Liver (tissue), 9 donors: ENCODE data around the gene PELI1. TPM values are rescaled to one million over a fixed set of nuclear protein-coding genes. Genes with fewer than 3 reads are reported as not detected.

Experiments used
- DNase-seq: peaks from one replicate; pipeline ENCODE4 v3.0.0-alpha.2; 2017; ENCODE audit warnings: low spot score
- H3K27ac ChIP-seq, 2 donors: one replicate each; pipeline ENCODE4 v1.7.0; 2013; ENCODE audit warnings: inconsistent platforms in 2 of 2, low read length in 2 of 2, control low read depth in 1 of 2, low read depth in 1 of 2, mild to moderate bottlenecking in 1 of 2
- H3K27me3 ChIP-seq, 4 donors: one replicate each; pipeline versions ENCODE4 v1.6.1 to v1.7.0; 2013; ENCODE audit warnings: low read length in 3 of 4, inconsistent platforms in 1 of 4, mild to moderate bottlenecking in 1 of 4, moderate library complexity in 1 of 4; ENCODE audit not compliant: control insufficient read depth in 4 of 4, insufficient read depth in 4 of 4
- H3K36me3 ChIP-seq, 4 donors: one replicate each; pipeline versions ENCODE4 v1.6.1 to v1.7.0; 2013; ENCODE audit warnings: low read length in 3 of 4, mild to moderate bottlenecking in 3 of 4, low read depth in 1 of 4, moderate library complexity in 1 of 4; ENCODE audit not compliant: control insufficient read depth in 4 of 4, insufficient read depth in 3 of 4
- H3K4me1 ChIP-seq, 4 donors: one replicate each; pipeline versions ENCODE4 v1.6.1 to v1.7.0; 2013; ENCODE audit warnings: low read length in 3 of 4, mild to moderate bottlenecking in 3 of 4, moderate library complexity in 1 of 4; ENCODE audit not compliant: control insufficient read depth in 4 of 4, insufficient read depth in 4 of 4
- H3K4me3 ChIP-seq, 3 donors: one replicate each; pipeline versions ENCODE4 v1.6.1 to v1.7.0; 2013; ENCODE audit warnings: low read length in 3 of 3, control low read depth in 1 of 3, low read depth in 1 of 3, mild to moderate bottlenecking in 1 of 3
- H3K9ac ChIP-seq, 2 donors: one replicate each; pipeline ENCODE4 v1.7.0; 2013; ENCODE audit warnings: low read length in 2 of 2, mild to moderate bottlenecking in 2 of 2, moderate library complexity in 2 of 2, control low read depth in 1 of 2, low read depth in 1 of 2
- H3K9me3 ChIP-seq, 4 donors: one replicate each; pipeline versions ENCODE4 v1.6.1 to v1.7.0; 2013; ENCODE audit warnings: low read length in 3 of 4; ENCODE audit not compliant: control insufficient read depth in 4 of 4
- ATF3 ChIP-seq: IDR thresholded peaks from 2 replicates; pipeline ENCODE4 v1.6.1; 2016; ENCODE audit warnings: antibody characterized with exemption
- EGR1 ChIP-seq, 2 donors: IDR thresholded peaks; 2 replicates each; pipeline ENCODE4 v1.6.1; 2016 to 2018; ENCODE audit warnings: antibody characterized with exemption in 2 of 2, low read depth in 2 of 2
- FOXA1 ChIP-seq: IDR thresholded peaks from 2 replicates; pipeline ENCODE4 v1.6.1; 2016; ENCODE audit warnings: antibody characterized with exemption
- FOXA2 ChIP-seq: IDR thresholded peaks from 2 replicates; pipeline ENCODE4 v1.6.1; 2016; ENCODE audit warnings: antibody characterized with exemption
- GABPA ChIP-seq, 2 donors: IDR thresholded peaks in 1 of 2; conservative IDR thresholded peaks in 1 of 2; 2 replicates each; pipeline ENCODE4 v1.6.1; 2016; ENCODE audit warnings: antibody characterized with exemption in 2 of 2, mild to moderate bottlenecking in 1 of 2, moderate library complexity in 1 of 2
- HNF4A ChIP-seq, 2 donors: conservative IDR thresholded peaks; 2 replicates each; pipeline ENCODE4 v1.6.1; 2016; ENCODE audit warnings: antibody characterized with exemption in 2 of 2, mild to moderate bottlenecking in 2 of 2
- HNF4G ChIP-seq: IDR thresholded peaks from 2 replicates; pipeline ENCODE4 v1.6.1; 2016; ENCODE audit warnings: antibody characterized with exemption
- JUND ChIP-seq, 2 donors: IDR thresholded peaks; 2 replicates each; pipeline ENCODE4 v1.6.1; 2016; ENCODE audit warnings: antibody characterized with exemption in 2 of 2
- NR2F2 ChIP-seq: IDR thresholded peaks from 2 replicates; pipeline ENCODE4 v1.6.1; 2016; ENCODE audit warnings: antibody characterized with exemption
- RAD21 ChIP-seq, 2 donors: IDR thresholded peaks; 2 replicates each; pipeline ENCODE4 v1.6.1; 2016; ENCODE audit warnings: antibody characterized with exemption in 2 of 2, mild to moderate bottlenecking in 2 of 2
- REST ChIP-seq: IDR thresholded peaks from 2 replicates; pipeline ENCODE4 v1.6.1; 2016; ENCODE audit warnings: antibody characterized with exemption, mild to moderate bottlenecking
- RXRA ChIP-seq, 2 donors: IDR thresholded peaks; 2 replicates each; pipeline ENCODE4 v1.6.1; 2017 to 2018; ENCODE audit warnings: antibody characterized with exemption in 2 of 2, mild to moderate bottlenecking in 1 of 2
- SP1 ChIP-seq: IDR thresholded peaks from 2 replicates; pipeline ENCODE4 v1.6.1; 2018; ENCODE audit warnings: antibody characterized with exemption, mild to moderate bottlenecking
- TAF1 ChIP-seq: conservative IDR thresholded peaks from 2 replicates; pipeline ENCODE4 v1.6.1; 2016; ENCODE audit warnings: antibody characterized with exemption, mild to moderate bottlenecking
- YY1 ChIP-seq: IDR thresholded peaks from 2 replicates; pipeline ENCODE4 v1.6.1; 2016; ENCODE audit warnings: antibody characterized with exemption, mild to moderate bottlenecking
- ZBTB33 ChIP-seq: IDR thresholded peaks from 2 replicates; pipeline ENCODE4 v1.6.1; 2016; ENCODE audit warnings: antibody characterized with exemption
- WGBS: extraction: QIAGEN DNeasy Blood & Tissue Kit; methylation state at CpG from one replicate; pipeline ENCODE4 v1.1.7; 2013; 5-methylcytosine and 5-hydroxymethylcytosine counted together
- polyA plus RNA-seq, 2 donors: library from polyadenylated mRNA; stranded (reverse) in 1 of 2; unstranded in 1 of 2; fragments of 200-250 nt in 1 of 2; fragments of >200 nt in 1 of 2; fragmentation: Nextera tagmentation in 1 of 2; extraction: Ambion mirVana in 1 of 2; gene quantifications; one replicate each; pipeline versions ENCODE4 v1.2.1 to v1.2.3, GENCODE V29; 2013 to 2015
- total RNA-seq, 2 donors: library from RNA; depleted of rRNA; stranded (reverse); fragments of >200 nt; gene quantifications; one replicate each; pipeline ENCODE4 v1.2.3, GENCODE V29; 2014
- donor health status: healthy.
- donor health status: healthy.
- donor health status: healthy.
- donor health status: healthy.
- donor health status: healthy.

PELI1 gene
- total and polyA plus RNA-seq, 4 donors = 4.5 to 21.3 (median 7.4) TPM

GRCh38 chr2:64133828-64134227 lies 10.4 kb downstream of the PELI1 start (continued):
- no peak for TF ChIP-seq ZBTB33

GRCh38 chr2:64133354-64133753 lies 10.9 kb downstream of the PELI1 start:
- no peaks in the 10 kb centered on the region for H3K27me3 ChIP-seq
- H3K4me1 ChIP-seq = peaks cover 0 to 4% (median 2%) of the 10 kb centered on the region in 4 donors
- WGBS = 94% methylated on average over 1 of the region's 1 CpG
- no peaks in the 10 kb centered on the region for H3K9me3 ChIP-seq
- DNase-seq = no peak
- H3K9ac ChIP-seq = no peak overlapping the region
- no peaks in the 10 kb centered on the region for H3K36me3 ChIP-seq
- TF ChIP-seq SP1 (no peak), TAF1 (no peak), ATF3 (no peak), EGR1 (IDR thresholded peaks at IDR 0.05; ENCODE audit: low read depth in 2 of 2) (no peak), FOXA2 (no peak), JUND (IDR thresholded peaks at IDR 0.05) (no peak), GABPA (IDR thresholded peaks at IDR 0.05 in 1 of 2, conservative IDR thresholded peaks at IDR 0.05 in 1 of 2) (no peak), ZBTB33 (no peak), HNF4G (no peak), RAD21 (IDR thresholded peaks at IDR 0.05) (no peak), NR2F2 (no peak), REST (no peak), FOXA1 (no peak), HNF4A (conservative IDR thresholded peaks at IDR 0.05) (no peak)
- H3K27ac ChIP-seq = no peak overlapping the region
- H3K4me3 ChIP-seq = no peak overlapping the region

GRCh38 chr2:64130333-64130732 lies 13.9 kb downstream of the PELI1 start:
- 88% methylated on average over 2 of the region's 2 CpGs for WGBS
- Histone ChIP-seq H3K4me1 (peaks cover 0 to 4% (median 0%) of the 10 kb centered on the region in 4 donors), H3K9me3 (no peaks in the 10 kb centered on the region), H3K27me3 (no peaks in the 10 kb centered on the region), H3K4me3 (no peak overlapping the region), H3K9ac (no peak overlapping the region), H3K36me3 (no peaks in the 10 kb centered on the region), H3K27ac (no peak overlapping the region)
- DNase-seq = no peak
- TF ChIP-seq ATF3 (no peak), NR2F2 (no peak), FOXA1 (no peak), HNF4G (no peak), RAD21 (IDR thresholded peaks at IDR 0.05) (no peak), YY1 (no peak), REST (no peak), HNF4A (conservative IDR thresholded peaks at IDR 0.05) (no peak), RXRA (IDR thresholded peaks at IDR 0.05) (no peak), FOXA2 (no peak), ZBTB33 (no peak)
